Hepatocyte (in vitro differentiated cells): ENCODE measurements around the gene CADPS2.

ENCODE experiments used
- CTCF ChIP-seq: fragments of 200-600 bp; sonication (generic); IDR thresholded peaks from 2 replicates; pipeline ENCODE4 v1.5.1; 2016; ENCODE audit warnings: antibody characterized with exemption, mild to moderate bottlenecking; ENCODE audit not compliant: poor library complexity
- EZH2 ChIP-seq: fragments of 200-600 bp; sonication (generic); IDR thresholded peaks from 2 replicates; pipeline ENCODE4 v1.6.1; 2016; ENCODE audit warnings: antibody characterized with exemption, mild to moderate bottlenecking, borderline replicate concordance

- TF ChIP-seq CTCF: no peak
- TF ChIP-seq EZH2: no peak
Observed at GRCh38 chr7:122600042-122600441, 286.2 kb downstream of the CADPS2 start.
